Tongue (tissue), 2 donors: ENCODE measurements around the gene TMEM236. TPM values are rescaled to one million over a fixed set of nuclear protein-coding genes. Genes with fewer than 3 reads are reported as not detected.
"Not testable (repeated sequence)": the region's sequence is repeated elsewhere in the genome, so short reads cannot be mapped to it uniquely, and the experiment has no call there.

Experiments used
- DNase-seq: peaks from one replicate; pipeline ENCODE4 v3.0.0-alpha.2; 2015
- total RNA-seq: library from RNA; depleted of rRNA; stranded (reverse); fragments of >200 nt; gene quantifications from one replicate; pipeline ENCODE4 v1.2.3, GENCODE V29; 2014

The TMEM236 gene
- 0.10 TPM for total RNA-seq

GRCh38 chr10:17751781-17752445 lies at the start of gene TMEM236:
TSS of gene TMEM236 (plus strand) at chr10:17752201. CDS start at chr10:17752296, 95 bp downstream.
- DNase-seq, result no peak

- peak; percentile 14 for DNase-seq
Observed at GRCh38 chr10:17703706-17704105, 48.3 kb upstream of the TMEM236 start.

GRCh38 chr10:17708821-17709220 lies 43.2 kb upstream of the TMEM236 start:
- no peak for DNase-seq

- no peak for DNase-seq
Observed at GRCh38 chr10:17709492-17709891, 42.5 kb upstream of the TMEM236 start.

- peak; percentile 51 for DNase-seq
Observed at GRCh38 chr10:17710181-17710580, 41.8 kb upstream of the TMEM236 start.

- no peak for DNase-seq
Observed at GRCh38 chr10:17712053-17712452, 39.9 kb upstream of the TMEM236 start.

- no peak for DNase-seq
Observed at GRCh38 chr10:17712717-17713471, 39.1 kb upstream of the TMEM236 start.

- no peak for DNase-seq
Observed at GRCh38 chr10:17713758-17714157, 38.2 kb upstream of the TMEM236 start.

- no peak for DNase-seq
Observed at GRCh38 chr10:17716161-17716560, 35.8 kb upstream of the TMEM236 start.

GRCh38 chr10:17722317-17723014 lies 29.5 kb upstream of the TMEM236 start:
- not testable (repeated sequence) for DNase-seq

- no peak for DNase-seq
Observed at GRCh38 chr10:17725703-17726102, 26.3 kb upstream of the TMEM236 start.

- DNase-seq, result no peak
Observed at GRCh38 chr10:17729630-17730029, 22.4 kb upstream of the TMEM236 start.

GRCh38 chr10:17730667-17731066 lies 21.3 kb upstream of the TMEM236 start:
- no peak for DNase-seq

GRCh38 chr10:17731331-17732020 lies 20.5 kb upstream of the TMEM236 start:
- DNase-seq, result no peak

- no peak for DNase-seq
Observed at GRCh38 chr10:17733620-17734019, 18.4 kb upstream of the TMEM236 start.

GRCh38 chr10:17734432-17735080 lies 17.4 kb upstream of the TMEM236 start:
- DNase-seq, result no peak

- no peak for DNase-seq
Observed at GRCh38 chr10:17735166-17735941, 16.6 kb upstream of the TMEM236 start.

- DNase-seq, result no peak
Observed at GRCh38 chr10:17736223-17736622, 15.8 kb upstream of the TMEM236 start.

- peak; percentile 58 for DNase-seq
Observed at GRCh38 chr10:17737027-17737965, 14.7 kb upstream of the TMEM236 start.

- no peak for DNase-seq
Observed at GRCh38 chr10:17740668-17741067, 11.3 kb upstream of the TMEM236 start.
